GM10248 (cell line): ENCODE data around the gene SMYD3.

Experiments
- CTCF ChIA-PET: fragments of 300-600 bp; sonication (Branson Sonifier 250); formaldehyde crosslinking; extraction: SDS; loops from one replicate; lab custom pipeline; 2021; ENCODE audit warnings: antibody characterized with exemption; lab: Yijun Ruan, JAX
- POLR2A ChIA-PET: fragments of 350-650 bp; sonication (Branson Sonifier 250); formaldehyde crosslinking; extraction: SDS; loops from one replicate; lab custom pipeline; 2020; ENCODE audit warnings: antibody characterized with exemption; lab: Yijun Ruan, JAX
- DNase-seq: peaks from one replicate; pipeline ENCODE4 v3.0.0; 2012; ENCODE audit errors: extremely low spot score
- TF ChIP-seq, protein P1 (sequence below): IDR thresholded peaks from 2 replicates; pipeline ENCODE4 v1.5.1; 2012; ENCODE audit warnings: mild to moderate bottlenecking, low read depth; ENCODE audit errors: extremely low read depth, missing control alignments, control extremely low read depth

Gene SMYD3

DNA sequence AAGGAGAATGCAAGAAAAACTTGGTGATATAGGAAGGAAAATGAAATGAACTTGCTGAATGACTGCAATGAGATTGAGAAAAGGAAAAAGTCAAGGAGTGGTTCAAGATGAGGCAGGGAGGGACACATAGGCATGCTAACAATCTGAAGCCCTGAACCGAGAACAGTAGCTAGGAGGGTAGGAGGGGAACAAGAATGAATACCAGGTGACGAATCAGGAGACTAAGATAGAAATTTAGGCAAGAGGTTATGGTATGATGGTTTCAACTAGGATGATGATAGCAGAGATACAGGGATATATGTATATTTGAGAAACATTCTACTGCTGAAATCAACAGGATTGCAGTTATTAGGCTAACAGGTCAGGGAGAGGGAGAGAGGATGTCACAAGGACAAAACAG lies 44.1 kb downstream of the SMYD3 start:
- CTCF ChIA-PET = interaction anchor here (0.7 to 1.0 kb wide), 3 partner anchors 12 to 33 kb away, joined by 3 read pairs; no protein-coding TSS in a partner anchor
- no peak for DNase-seq
- POLR2A ChIA-PET = no interaction called here
- TF ChIP-seq, protein P1, sequence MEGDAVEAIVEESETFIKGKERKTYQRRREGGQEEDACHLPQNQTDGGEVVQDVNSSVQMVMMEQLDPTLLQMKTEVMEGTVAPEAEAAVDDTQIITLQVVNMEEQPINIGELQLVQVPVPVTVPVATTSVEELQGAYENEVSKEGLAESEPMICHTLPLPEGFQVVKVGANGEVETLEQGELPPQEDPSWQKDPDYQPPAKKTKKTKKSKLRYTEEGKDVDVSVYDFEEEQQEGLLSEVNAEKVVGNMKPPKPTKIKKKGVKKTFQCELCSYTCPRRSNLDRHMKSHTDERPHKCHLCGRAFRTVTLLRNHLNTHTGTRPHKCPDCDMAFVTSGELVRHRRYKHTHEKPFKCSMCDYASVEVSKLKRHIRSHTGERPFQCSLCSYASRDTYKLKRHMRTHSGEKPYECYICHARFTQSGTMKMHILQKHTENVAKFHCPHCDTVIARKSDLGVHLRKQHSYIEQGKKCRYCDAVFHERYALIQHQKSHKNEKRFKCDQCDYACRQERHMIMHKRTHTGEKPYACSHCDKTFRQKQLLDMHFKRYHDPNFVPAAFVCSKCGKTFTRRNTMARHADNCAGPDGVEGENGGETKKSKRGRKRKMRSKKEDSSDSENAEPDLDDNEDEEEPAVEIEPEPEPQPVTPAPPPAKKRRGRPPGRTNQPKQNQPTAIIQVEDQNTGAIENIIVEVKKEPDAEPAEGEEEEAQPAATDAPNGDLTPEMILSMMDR = no peak

DNA sequence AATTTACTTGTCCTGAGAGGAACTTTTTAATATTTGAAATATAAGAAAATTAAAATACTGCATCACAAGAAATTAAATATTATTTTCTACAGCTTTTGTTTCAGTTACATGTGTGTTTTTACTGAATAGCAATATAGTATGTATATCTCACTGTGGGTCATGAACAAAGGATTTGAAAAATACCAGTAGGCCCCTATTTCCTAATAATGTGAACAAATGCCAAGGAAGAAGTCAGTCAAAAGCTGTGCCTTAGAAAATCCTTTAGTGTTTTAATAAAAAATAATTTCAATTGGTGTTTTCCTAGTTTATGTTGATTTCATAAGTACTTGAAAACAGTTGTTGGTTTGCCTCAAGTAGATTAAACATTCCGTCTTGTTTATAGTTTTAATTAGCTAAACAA lies 46.7 kb downstream of the SMYD3 start:
- CTCF ChIA-PET = interaction anchor here (1.1 kb wide), 2 partner anchors 9 to 29 kb away, joined by 3 read pairs; no protein-coding TSS in a partner anchor
- POLR2A ChIA-PET = no interaction called here
- TF ChIP-seq, protein P1 = no peak
- DNase-seq = no peak

DNA sequence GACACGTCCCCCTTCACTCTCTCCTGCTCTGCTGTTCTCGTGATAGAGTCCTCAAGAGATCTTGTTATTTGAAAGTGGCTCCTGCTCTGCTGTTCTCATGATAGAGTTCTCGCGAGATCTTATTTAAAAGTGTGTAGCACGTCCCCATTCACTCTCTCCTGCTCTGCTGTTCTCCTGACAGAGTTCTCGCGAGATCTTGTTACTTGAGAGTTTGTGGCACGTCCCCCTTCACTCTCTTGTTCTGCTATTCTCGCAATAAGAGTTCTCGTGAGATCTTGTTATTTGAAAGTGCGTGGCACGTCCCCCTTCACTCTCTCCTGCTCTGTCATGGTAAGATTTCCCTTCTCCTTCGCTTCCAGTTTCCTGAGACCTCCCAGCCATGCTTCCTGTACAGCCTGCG lies 47.9 kb downstream of the SMYD3 start:
- POLR2A ChIA-PET = no interaction called here
- TF ChIP-seq, protein P1 = no peak
- DNase-seq = no peak
- CTCF ChIA-PET = interaction anchor here (1.1 kb wide), 1 partner anchor 8 kb away, joined by 3 read pairs; no protein-coding TSS in a partner anchor

DNA sequence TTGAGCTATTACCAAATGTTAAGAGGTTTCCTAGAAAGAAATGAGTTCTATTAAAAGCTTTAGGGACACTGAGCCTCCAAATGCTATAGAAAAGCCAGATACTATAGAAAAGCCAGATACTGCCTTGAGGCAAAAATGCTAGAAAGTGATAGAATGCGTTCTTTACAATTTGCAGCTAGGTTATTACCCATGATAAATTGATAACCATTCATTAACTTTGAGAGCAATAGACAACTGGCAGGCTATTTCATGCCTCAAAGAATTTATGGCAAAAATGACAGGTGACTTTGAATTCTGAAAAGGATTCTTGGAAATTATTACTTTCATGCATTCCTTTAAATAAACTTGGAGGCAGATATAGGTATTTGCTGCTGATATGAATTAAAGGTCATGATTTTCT lies 51.6 kb downstream of the SMYD3 start:
- no peak for DNase-seq
- ChIA-PET POLR2A (no interaction called here), CTCF (interaction anchor here (2.0 kb wide), 1 partner anchor 8 kb away, joined by 8 read pairs; no protein-coding TSS in a partner anchor)
- TF ChIP-seq, protein P1 = no peak

DNA sequence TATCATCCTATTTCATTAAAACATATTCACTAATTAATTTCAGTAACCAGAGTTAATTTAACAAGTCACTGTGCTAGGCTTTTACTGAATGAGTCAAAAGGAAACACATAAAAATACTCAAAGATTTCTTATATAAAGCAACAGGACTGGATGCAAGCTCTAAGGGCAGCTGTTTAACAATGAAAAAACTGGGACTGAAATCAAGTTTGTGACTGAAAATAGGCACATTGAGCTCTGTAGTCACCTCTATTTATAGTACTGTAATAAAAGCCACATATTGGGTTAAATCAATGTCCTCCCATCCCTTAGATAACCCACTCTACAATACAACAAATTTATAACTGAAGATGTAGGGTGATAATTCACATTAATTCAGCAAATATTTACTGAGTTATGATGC lies 52.4 kb downstream of the SMYD3 start:
- ChIA-PET CTCF (no interaction called here), POLR2A (no interaction called here)
- DNase-seq = no peak
- TF ChIP-seq, protein P1 = no peak

DNA sequence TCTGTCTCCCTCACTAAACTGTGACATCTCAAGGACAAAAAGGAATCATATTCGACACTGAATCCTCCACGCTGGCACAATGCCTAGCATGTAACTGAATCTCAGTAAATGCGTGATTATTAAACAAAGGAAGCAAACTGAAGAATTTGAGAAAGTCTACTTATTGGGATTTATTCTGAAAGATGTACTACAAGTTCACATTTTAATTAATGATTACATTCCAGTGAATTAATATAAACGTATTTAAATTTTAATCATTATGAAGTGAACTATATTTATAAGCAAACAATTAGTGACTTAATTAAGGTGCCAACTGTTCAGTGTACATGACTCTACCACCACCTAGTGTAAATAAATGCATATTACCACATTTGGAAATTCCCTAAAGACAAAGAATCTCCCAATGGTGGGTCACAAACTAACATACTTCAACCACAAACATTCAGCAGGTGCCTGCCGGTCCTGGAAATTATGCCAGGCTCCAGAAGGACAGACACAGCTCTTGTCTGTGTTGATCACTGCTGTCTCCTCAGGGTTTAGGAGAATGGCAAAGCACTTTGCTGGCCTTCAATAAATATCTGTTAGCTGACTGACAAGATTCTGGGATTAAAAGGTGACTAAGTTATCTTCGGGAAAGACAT lies 56.3 kb downstream of the SMYD3 start:
- CTCF ChIA-PET = interaction anchor here (0.7 to 1.2 kb wide), 12 partner anchors 9 to 1298 kb away, joined by 3 to 19 read pairs (median 3); no protein-coding TSS in a partner anchor
- POLR2A ChIA-PET = no interaction called here
- TF ChIP-seq, protein P1 = peak; percentile 48
- peak; percentile 48 for DNase-seq
